Left cardiac atrium (tissue), 4 donors: ENCODE data around the gene LPP. TPM values are rescaled to one million over a fixed set of nuclear protein-coding genes. Genes with fewer than 3 reads are reported as not detected.
A peak's percentile ranks its signal among the peaks of the same experiment; 100 is the strongest.

Experiments used
- ATAC-seq, 2 donors: fragments of 200-7000 bp; cut with Tn5 transposase; one replicate each; pipeline ENCODE4 v1.9.1; 2020; ENCODE audit warnings: mild to moderate bottlenecking in 2 of 2, moderate library complexity in 2 of 2
- DNase-seq: peaks from one replicate; pipeline ENCODE4 v3.0.0-alpha.2; 2020
- intact Hi-C, 2 donors: fragments of 100-400 bp; cut with DNase I; formaldehyde crosslinking; loops; one replicate each; pipeline versions ENCODE4 v1.14.1 to v1.15.1; 2022 to 2023
- total RNA-seq, 2 donors: library from RNA; stranded (reverse); fragmentation: NEBNext Ultra II Directional; extraction: Animal tissue kit (Norgen Biotek cat#: 25700); gene quantifications; one replicate each; pipeline ENCODE4 v1.2.1, GENCODE V29; 2021
- donor health status: DM: no; HTN: yes; CAD: no.
- donor health status: DM: no; HTN: yes; CAD: no; lungs with severe emphysema.
- donor health status: DM: yes; HTN: yes; CAD: no.
- donor health status: Dilated cardiomyopathy.

LPP gene
- total RNA-seq, 2 donors from 2014 or later: 152 to 181 TPM

DNA sequence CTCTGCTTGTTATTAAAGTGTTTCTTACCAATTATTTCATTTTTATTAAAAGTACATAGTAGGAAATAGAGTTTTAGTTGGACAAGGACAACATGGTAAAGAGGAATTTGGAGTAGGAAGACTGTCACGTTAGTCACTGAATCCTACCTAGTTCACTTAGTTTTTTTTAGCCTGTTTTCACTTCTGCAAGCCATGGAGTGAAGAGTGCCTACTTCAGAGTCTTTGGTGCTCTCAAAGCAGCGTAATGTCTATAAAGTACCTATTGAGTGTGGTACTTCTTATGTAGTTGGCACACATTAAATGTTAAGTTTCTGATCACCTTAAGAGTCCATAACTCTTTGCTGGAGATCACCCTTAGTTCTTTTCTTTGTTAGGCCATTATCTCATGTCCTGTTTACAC lies 78.7 kb downstream of the LPP start:
- no peak for ATAC-seq
- intact Hi-C loops: no loop called here
- no peak for DNase-seq

DNA sequence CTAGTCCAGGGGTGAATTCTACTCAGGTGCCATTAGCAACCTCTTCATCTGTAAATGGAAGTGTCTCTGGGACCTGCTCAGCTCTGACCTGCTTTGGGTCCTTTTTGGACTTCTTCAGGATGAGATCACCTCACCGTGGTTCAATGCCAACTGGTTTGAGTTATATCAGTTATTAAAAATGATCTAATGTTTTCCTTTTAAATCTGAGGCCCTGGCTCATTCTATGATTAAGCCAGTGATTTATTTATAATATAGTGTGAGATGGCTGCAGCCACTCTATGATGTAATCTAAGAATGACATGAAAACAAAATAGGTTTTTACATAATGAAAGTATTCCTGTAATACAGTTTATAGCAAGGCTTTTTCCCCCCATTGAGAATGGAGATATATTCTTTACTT lies 79.4 kb downstream of the LPP start:
- intact Hi-C loops: no loop called here
- ATAC-seq (peak in 1 of 2 donors; percentile 29), DNase-seq (no peak)

DNA sequence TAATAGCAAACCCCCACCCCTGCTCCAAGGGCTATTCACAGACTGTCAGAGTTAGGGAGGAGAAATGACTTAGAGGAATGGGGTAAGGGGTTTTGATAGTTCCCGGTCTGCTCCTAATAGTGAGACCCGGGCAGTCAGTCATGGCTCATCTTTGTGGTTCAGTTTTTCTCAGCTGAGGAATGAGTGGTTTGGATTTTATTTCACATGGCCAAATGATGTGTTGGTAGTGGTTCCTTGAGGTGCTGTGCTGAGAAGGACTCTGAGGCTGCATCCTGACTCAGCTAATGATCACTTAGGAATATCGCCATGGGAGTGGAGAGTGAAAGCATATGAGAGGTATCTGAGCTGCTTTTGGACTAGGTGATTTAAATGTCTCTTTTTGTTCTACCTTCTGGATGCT lies 80.2 kb downstream of the LPP start:
- intact Hi-C loops: no loop called here
- ATAC-seq (no peak), DNase-seq (no peak)

DNA sequence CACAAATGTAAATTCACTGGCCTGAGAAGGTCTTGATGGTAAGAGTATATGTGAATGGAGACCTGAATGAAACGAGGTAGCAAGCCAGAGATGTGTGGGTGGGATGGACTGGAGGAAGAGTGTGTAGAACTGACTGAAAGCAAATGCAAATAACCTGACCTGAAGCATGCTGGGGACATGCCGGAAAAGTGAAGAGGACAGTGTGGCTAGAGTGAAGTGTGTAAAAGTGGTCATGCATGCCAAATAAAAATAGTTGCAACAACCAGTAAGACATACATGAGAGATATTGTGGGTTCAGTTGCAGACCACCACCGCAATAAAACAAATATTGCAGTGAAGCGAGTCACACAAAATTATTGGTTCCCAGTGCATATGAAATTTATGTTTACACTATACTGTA lies 82.3 kb downstream of the LPP start:
- DNase-seq: no peak
- ATAC-seq: no peak
- intact Hi-C loops: no loop called here

DNA sequence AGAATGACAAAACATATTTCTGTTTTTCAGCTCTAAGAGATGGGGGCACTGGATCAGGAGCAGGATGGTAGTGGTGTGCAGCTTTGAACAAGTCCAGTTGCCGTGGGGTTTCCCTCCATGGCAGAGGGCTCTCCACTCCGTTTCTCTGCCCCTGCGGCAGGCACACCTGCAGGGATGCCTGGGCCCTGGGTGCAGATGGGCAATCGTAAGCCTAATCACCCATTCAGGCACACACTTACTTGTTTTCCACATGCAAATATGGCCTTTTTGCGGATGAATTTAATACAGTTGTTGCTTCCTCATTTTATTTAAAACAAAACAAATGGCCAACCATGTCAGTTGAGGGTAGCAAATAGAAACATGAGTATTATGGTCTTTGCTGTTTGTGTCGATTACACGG lies 85.1 kb downstream of the LPP start:
- intact Hi-C loops: no loop called here
- DNase-seq: no peak
- ATAC-seq: no peak

DNA sequence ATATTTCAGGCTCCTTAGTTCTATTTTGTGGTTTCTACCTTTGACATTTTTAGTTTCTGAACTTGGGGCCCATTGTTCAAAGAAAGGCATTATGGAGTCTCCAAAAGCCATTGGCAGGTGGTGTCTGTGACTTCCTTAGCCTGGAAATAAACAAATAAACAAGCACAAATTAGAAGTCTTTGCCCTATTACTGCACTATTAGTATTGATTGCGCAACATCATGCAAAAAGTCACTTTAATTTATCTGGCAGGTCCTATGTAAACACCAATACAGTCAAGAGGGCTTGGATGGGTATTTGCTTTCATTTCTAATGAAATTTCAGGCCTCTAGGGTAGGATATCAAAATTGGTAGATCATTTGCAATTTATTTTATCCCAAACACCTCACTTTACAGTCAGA lies 85.6 kb downstream of the LPP start:
- no peak for ATAC-seq
- intact Hi-C loops: no loop called here
- no peak for DNase-seq

DNA sequence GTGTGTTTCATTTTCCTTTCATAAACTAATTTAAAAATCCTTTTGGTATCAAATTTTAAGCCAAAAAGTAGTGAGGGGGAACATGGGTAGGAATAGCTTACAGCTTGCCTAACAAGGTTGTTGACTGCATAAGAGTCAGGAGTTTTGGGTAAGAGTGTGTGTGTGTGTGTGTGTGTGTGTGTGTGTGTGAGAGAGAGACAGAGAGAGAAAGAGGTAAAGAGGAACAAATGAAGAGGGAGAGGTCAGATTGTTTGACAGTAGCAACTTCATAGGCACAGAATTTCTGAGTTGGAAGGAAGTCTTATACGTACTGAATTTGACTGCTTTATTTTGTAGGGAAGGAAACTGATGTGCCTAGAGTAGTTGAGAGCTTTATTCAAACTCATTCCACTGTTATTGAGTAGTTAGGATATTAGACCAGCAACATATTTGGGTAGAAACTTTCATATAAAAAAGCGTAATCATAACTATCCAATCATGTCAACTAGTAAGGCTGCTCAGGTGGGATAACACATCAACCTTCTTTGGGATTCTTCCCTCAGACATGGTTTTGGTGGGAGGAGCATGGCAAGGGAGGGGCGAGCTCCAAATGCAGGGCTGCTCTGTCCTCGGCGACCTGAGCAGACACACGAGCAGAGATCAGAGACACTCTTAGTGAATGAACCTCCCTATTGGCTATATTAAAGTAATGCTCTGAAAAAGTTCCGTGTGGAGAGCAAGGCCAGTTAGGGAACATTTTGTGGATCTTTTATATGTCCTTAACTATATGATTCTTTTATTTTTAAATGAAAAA lies 86.4 kb downstream of the LPP start:
- DNase-seq: no peak

DNA sequence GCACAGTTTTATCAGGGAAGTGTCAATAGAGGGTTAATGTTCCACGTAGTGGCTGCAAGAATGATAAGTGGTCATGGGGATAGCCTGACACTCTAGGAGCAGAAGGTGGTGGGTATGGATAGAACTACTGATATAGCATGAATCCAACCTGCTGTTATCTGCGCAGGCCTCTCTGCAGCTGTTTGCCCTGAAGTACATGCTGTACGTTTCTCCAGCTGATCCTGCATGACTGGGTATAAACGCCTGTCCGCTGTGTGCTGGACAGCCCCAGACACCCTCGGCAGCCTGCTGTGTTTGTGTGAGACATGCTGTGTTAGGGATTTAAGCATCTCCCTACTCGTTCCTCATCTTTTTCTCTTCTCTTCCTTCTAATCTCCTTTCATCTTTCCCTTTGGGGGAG lies 87.1 kb downstream of the LPP start:
- DNase-seq (peak; percentile 50), ATAC-seq (peak; percentile 71 to 94)
- intact Hi-C loops: no loop called here

More for the DNA sequence above, 86.4 kb downstream of the LPP start:
- peak; percentile 41 to 62 for ATAC-seq
- intact Hi-C loops: no loop called here

DNA sequence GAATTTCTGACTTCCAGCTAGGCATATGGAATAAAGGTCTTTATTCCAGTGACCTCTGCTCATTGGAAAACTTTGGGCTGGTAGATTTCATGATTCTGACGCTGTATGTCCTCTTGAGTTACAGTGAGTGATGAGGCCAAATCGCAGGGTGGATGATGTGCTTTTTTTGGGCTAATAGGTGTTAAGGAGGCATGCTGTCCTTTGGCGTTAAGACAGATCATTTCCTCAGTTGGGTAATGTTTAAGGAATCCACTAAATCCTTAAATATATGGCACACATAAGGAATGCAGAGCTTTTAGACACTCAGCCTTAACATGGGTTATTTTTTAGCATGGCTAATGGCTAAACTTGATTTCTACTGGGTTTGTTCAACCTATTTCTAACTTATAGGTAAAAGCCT lies 87.9 kb downstream of the LPP start:
- ATAC-seq (peak in 1 of 2 donors; percentile 23), DNase-seq (no peak)
- intact Hi-C loops: no loop called here

DNA sequence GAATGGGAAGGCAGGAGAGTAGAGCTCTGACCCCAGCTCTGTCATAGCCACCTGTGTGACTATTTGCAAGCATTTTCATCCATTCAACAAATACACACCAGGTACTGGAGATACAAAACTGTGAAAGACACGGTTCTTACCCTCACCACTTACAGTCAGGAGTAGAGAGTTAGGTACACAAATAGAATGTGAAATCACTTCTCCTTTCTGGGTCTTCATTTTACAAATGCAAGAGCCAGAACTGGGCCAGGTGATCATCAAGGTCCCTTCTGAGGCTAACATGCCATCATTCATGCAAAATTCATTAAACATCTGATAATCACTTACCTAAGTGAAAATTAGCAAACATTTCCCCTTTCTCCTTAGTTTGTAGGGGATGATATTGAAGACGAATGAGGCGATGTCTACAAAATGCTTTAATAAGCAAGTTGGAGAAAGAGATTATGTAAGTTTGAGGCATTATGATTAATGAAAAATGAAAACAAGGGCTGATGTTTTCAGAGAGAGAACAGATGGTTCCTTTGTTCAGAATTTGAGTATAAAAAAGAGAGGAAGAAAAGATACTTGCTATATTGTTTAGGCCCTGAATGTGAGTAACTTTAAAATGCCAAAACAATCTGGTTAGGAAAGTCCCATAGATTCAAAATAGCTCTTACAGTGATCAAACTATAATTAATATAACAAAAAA lies 88.6 kb downstream of the LPP start:
- ATAC-seq (no peak), DNase-seq (no peak)
- intact Hi-C loops: no loop called here

DNA sequence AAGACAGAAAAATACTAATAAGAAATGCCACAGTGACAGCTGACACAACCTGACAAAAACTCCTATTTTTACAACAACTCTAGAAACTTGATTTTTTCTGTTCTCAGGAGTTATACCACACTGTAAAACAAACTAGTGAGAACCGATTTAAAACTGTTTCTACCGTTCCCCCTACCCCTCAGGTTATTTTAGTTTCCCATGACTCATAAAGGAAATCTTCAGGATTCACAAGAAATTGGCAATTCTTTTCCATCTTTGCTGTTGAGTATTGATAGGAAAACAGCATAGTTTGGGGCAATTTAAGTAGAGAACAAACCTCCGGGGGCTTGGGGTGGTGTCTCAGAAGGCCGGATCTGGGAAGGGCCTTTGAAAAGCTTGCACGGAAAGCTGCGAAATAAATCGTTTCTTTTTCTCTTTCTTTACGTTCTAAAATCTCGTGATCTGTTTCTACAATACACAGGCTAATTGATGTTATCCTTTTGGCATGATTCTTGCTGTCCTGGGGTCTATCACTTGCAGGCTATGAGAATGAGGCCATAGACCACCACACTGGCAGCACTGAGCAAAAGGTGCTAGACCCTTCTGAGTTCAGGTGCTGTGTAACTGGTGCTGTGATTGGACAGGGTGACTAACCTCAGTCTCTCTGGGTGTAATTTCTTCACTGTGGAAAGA lies 89.3 kb downstream of the LPP start:
- ATAC-seq: no peak
- DNase-seq: no peak
- intact Hi-C loops: no loop called here

DNA sequence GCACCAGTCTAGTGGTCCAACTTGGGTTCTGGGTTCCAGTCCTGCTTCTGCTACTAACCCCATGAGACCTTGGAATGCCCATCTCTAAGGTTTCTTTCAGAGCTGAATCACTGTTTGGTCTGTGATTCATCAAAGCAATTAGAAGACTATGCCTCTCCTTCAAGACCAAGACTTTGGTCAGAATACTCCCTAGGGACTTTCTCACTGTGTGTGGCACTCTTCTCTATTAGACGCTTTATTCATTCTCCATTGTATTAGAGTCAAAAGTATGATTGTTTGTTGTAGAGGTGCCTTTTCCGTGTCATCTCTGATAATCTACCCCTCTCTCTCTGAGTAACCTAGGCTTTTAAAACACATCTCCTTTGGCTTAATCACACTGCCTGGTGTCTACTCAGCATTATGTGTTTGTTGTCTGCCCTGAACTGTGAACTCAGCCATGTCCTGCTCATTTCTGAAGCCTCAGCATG lies 90.5 kb downstream of the LPP start:
- intact Hi-C loops: no loop called here
- DNase-seq: no peak
- ATAC-seq: no peak

DNA sequence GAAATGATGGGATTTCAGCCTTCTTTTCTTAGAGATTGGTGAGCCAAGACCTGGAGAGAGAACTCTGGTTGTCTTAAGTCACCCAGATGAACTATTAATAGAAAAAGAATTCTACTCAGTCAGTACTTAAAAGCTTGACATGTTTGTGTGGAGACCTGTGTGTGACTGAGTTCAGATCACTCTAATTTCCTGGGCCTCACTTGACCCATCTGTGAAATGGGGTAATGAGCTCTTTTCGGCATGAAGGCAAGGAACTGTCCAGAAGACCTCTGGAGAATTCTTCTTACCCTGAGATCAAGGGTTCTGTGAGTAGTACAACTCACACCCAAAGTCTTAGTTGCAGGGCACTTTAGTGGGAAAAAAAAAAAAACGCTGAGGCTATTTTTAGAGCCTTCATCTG lies 92.9 kb downstream of the LPP start:
- ATAC-seq (no peak), DNase-seq (no peak)
- intact Hi-C loops: no loop called here

DNA sequence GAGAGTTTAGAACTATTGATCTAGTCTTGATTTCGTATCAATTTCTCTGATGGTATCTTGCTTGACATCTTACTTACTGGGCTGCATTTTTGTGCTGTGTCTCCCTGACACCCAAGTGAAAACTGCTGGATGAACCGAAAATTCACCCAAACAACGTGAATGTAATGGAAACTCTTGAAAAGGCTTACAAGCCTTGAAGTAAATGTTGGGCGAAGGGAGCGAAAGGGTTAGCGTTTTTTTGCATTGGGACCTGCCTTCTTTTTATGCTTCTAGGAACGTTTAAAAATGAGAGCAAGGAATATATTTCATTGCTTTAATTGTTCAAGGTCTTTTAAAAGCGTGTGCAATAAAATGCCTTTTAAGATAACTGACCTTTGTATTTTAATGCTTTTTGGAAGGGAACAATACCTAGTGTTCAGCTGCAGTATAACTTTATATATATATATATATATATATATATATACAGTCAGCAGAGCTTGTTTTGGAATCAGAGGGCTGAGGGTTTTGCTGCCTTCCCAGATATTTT lies 94.1 kb downstream of the LPP start:
- intact Hi-C loops: no loop called here
- no peak for ATAC-seq
- DNase-seq: no peak

DNA sequence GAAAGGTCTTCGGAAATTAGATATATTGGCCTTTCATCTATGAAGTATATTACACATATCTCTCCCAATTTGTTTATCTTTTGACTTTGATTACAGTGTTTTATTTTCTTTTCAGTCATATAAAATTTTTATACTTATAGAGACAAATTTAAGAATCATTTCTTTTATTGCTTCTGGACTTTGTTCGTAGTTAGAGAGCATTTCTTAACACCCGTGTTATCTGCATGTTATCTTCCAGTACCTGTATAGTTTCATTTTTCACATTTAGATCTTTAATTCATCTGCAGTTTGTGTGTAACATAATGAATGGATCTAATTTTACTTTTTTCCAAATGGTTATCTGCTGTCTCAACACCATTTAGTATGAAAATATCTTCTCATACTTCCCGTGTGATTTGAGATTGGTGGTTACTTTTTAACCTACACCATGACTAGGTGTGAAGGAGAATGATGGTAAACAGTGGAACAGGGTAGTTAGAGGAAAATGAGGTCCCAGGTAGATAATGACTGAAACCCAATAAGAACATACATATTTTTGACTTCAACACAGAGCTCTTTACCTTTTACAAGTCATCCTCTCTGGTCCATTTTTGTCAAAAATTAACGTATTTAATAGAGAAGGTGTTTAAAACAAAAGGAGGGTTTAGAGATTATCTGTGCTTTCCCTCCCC lies 99.3 kb downstream of the LPP start:
- intact Hi-C loops: no loop called here
- ATAC-seq: no peak
- no peak for DNase-seq

DNA sequence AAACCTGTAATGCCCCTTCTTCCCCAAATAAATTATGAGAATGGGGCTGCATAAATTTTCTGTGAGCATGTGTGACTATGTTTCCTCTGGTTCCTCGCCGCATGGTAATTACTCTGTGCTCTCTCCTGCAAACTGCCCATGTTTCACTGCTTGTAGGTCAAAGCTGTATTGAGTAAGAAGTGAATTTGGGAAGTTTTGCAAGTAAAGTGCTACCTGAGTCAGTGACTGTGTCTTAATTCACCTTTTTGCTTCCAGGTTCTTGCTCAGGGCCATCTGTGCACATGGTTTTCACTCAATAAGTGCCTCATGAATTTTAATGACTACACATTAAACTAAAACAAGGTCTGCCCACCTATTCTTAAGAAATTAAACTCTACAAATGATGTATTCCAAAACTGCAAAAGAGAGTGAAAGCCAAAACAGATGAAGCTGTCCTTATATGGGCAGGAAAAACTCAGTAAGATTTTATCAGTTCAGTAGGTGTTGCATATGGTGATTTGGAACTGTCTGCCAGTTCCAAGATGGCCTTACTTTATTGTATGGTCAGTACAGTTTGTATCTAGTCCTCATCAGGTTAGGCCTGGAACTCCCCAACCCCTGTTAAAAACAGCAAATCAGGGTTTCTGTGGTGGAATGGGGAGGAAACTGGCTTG lies 100.0 kb downstream of the LPP start:
- intact Hi-C loops: no loop called here

DNA sequence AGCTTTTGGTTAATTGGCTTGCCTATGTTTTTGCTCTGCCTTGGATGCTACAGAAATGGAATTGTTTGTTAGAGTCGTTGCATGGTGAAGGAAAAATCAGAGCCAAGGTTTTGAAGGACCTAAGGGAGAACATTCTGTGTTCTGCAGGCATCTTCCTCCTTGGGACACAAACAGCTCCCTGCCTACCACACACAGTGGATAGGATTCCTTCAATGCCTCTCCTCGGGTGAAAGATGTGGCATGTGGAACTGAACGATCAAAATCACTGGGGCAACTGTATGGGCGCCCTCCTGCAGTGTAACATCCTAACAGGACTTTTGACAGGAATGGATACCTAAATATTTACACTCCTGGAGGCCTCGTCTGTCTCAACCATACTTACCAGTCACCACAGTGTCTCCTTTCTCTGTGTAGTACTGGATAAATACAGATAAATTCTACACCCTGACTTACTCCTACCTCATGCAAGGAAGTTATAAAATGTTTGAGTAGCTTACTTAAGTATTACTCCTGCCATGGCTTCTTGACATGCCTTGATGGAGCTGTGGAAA lies 100.6 kb downstream of the LPP start:
- ATAC-seq (no peak), DNase-seq (no peak)
- intact Hi-C loops: no loop called here

More for the DNA sequence above, 100.0 kb downstream of the LPP start:
- ATAC-seq (no peak), DNase-seq (no peak)

DNA sequence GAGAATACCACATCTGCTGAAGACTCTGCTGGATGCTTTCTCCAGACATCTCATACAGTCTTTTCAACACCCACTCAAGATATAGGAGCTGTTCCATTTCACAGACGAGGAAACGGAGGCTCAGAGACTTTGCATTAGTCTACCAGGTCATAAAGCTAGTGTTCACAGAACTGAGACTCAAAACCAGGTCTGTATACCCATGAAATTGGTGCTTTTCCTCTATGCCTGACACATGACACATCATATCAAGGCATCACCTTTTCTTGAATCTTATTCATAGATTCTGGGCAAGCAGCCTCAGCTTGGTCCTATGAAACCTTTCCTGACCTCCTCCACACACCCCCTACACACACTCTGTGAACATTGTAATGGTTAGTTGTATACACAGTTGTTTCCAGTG lies 101.2 kb downstream of the LPP start:
- intact Hi-C loops: no loop called here

DNA sequence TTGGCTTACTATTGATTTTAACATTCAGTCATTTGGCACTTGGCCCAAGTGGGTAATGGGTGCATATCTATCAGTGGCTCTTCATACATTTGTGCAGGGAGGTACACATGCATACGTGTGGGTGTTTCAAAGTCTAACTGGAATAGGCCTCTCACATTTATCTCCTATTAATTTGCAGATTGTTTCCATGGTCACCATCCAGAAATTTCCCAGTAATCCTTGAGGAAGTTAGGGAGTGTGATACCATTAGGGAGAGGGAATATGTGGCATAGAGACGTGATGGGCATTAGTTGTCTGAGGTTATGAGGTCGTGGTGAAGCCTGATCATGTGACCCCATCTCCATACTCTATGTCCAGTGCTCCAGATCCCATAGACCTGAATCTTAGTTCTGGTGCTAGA lies 102.8 kb downstream of the LPP start:
- ATAC-seq (no peak), DNase-seq (no peak)
- intact Hi-C loops: no loop called here

More for the DNA sequence above, 101.2 kb downstream of the LPP start:
- DNase-seq: no peak
- ATAC-seq: no peak
